ENCODE data around the gene CMPK1.

CMPK1 gene

DNA sequence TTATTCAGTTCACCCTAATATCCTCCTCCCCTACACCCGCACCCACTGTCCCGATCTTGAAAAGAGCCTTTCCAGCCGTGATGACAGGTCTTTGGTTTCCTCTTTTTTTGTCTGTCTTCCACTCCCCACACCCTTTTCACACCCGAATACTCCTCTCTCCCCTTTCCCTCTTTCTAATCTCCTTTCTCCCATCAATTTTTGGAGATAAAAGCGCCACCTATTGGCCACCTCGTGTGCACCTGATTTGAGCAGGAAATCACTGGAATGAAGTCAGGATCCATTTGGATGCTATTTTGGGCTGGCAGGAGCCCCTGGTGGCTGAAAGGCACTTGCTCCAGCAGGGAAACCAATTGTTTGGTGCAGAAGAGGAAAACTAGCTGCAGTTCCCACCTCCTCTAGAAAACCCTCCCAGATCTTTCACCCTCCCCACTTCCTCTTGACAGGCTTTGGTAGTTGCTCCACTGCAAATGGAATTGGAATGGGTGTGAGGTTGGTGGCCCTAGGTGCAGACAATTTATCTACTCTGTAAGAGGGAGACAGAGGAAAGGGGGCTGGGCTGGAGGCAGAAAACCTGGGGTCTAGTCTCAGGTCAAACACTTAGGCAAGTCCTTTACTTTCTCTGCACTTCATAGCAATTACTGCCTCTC lies 90.9 kb downstream of the CMPK1 start:
- peak; percentile 20 to 48 for DNase-seq

Measured in inflammatory macrophage (primary cell).